Nephron progenitor cell (in vitro differentiated cells): Measurements from ENCODE around the gene SBF2.

Experiments
- DNase-seq: peaks from one replicate; pipeline ENCODE4 v3.0.0; 2021
- H3K27ac Mint-ChIP-seq: 2 replicates; pipeline ENCODE4 v1.8.0; 2021; ENCODE audit warnings: mild to moderate bottlenecking, moderate library complexity, mixed read lengths
- H3K27me3 Mint-ChIP-seq: 2 replicates; pipeline ENCODE4 v1.8.0; 2021; ENCODE audit warnings: mild to moderate bottlenecking, low read depth, mixed read lengths; ENCODE audit not compliant: poor library complexity
- H3K36me3 Mint-ChIP-seq: 2 replicates; pipeline ENCODE4 v1.8.0; 2021; ENCODE audit warnings: low read depth, mixed read lengths
- H3K4me1 Mint-ChIP-seq: 2 replicates; pipeline ENCODE4 v1.8.0; 2021; ENCODE audit warnings: mixed read lengths
- H3K4me3 Mint-ChIP-seq: 2 replicates; pipeline ENCODE4 v1.8.0; 2021; ENCODE audit warnings: mild to moderate bottlenecking, moderate library complexity, mixed read lengths
- H3K9me3 Mint-ChIP-seq: 2 replicates; pipeline ENCODE4 v1.8.0; 2021; ENCODE audit warnings: mild to moderate bottlenecking, moderate library complexity, mixed read lengths
- CTCF ChIP-seq: fragments of 200-600 bp; sonication (generic); IDR thresholded peaks from 2 replicates; pipeline ENCODE4 v1.5.0; 2021; ENCODE audit warnings: antibody characterized with exemption

The SBF2 gene

DNA sequence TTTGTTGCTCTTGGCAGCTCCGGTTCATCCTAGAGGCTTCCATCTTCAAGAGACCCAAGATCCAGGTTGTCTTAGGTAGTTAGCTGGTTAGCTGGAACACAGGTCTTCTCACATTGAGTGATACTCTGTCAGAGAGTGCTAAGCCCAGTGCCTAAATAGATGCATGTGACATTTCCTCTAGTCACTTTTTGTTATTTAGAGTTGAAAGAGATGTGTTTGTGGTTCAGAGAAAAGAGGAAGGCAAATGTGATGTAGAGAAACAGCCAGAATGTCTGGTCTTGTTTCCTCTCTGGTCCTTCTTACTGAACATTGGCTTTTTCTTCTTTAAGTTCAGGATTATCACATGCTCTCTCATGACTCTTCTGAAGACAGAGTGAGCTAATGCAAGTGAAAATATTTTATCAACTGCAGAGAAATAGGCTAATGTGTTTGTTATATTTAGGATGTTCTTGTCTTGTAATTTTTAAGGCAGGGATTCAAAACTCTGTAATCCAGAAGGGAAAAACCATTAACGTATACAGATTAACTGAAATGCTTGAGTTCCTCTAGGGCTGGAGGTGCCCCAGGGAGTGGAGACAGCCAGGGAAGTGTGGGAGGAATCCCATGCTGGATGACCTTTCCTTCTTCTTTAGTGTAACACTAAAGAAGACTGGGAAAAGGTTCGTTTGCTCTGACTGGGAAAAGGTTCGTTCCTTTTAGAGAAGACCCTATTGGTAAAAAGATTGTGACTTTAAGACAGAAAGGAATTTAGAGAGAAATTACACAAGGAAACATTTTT is 554.7 kb downstream of the SBF2 start:
- Mint-ChIP-seq H3K4me3 (no peak overlapping the region), H3K27me3 (no peaks in the 10 kb centered on the region), H3K27ac (peak overlapping the region; percentile 5), H3K36me3 (peaks cover 85% of the 10 kb centered on the region), H3K4me1 (peaks cover 14% of the 10 kb centered on the region), H3K9me3 (peaks cover 33% of the 10 kb centered on the region)
- DNase-seq = no peak
- no peak for TF ChIP-seq CTCF

- DNase-seq = no peak
- Mint-ChIP-seq H3K27ac (peak overlapping the region; percentile 5), H3K36me3 (peaks cover 85% of the 10 kb centered on the region), H3K4me1 (peaks cover 14% of the 10 kb centered on the region), H3K4me3 (no peak overlapping the region), H3K27me3 (no peaks in the 10 kb centered on the region), H3K9me3 (peaks cover 31% of the 10 kb centered on the region)
- TF ChIP-seq CTCF = no peak
Observed at GRCh38 chr11:9738707-9739106, 555.3 kb downstream of the SBF2 start.

DNA sequence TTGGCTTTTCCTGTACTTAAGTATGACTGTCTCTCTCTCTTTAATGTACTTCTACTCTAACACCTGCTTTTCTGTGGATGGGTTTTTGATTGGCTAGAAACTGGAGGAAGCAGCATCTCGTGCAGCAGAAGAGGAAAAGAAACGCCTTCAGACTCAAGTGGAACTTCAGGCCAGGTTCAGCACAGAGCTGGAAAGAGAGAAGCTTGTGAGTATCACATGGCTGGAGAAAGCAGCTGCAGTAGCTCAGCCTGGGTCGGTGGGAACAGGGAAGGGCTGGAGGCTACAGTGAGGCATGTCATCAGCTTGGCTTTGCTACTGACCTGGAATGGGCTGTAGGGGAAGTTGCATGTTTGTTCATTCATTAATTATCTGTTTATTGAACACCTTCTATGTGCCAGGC is 555.9 kb downstream of the SBF2 start:
- H3K27ac Mint-ChIP-seq = peak overlapping the region; percentile 44
- H3K4me3 Mint-ChIP-seq = no peak overlapping the region
- no peak for DNase-seq
- peaks cover 88% of the 10 kb centered on the region for H3K36me3 Mint-ChIP-seq
- TF ChIP-seq CTCF = no peak
- H3K9me3 Mint-ChIP-seq = peaks cover 28% of the 10 kb centered on the region
- H3K27me3 Mint-ChIP-seq = no peaks in the 10 kb centered on the region
- H3K4me1 Mint-ChIP-seq = peaks cover 14% of the 10 kb centered on the region

DNA sequence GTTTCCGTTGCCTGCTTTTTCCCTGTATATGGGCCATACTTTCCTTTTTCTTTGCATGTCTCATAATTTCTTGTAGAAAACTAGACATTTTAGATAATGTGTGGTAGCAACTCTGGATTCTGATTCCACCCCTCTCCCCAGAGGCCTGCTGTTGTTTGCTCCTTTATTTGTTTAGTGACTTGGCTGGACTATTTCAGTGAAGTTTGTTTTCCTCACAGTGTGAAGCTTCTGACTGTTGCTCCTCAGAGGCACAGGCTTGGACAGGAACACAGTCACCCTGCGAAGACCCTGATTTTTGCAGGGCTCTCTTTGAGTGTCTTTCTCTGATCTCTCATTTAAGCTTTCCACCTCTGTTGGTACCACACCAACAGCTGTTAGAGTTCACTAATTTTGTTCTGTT is 557.7 kb downstream of the SBF2 start:
- peaks cover 22% of the 10 kb centered on the region for H3K9me3 Mint-ChIP-seq
- H3K36me3 Mint-ChIP-seq = peaks cover 92% of the 10 kb centered on the region
- H3K27ac Mint-ChIP-seq = no peak overlapping the region
- no peak for TF ChIP-seq CTCF
- no peak for DNase-seq
- H3K4me1 Mint-ChIP-seq = peaks cover 14% of the 10 kb centered on the region
- no peaks in the 10 kb centered on the region for H3K27me3 Mint-ChIP-seq
- H3K4me3 Mint-ChIP-seq = no peak overlapping the region

DNA sequence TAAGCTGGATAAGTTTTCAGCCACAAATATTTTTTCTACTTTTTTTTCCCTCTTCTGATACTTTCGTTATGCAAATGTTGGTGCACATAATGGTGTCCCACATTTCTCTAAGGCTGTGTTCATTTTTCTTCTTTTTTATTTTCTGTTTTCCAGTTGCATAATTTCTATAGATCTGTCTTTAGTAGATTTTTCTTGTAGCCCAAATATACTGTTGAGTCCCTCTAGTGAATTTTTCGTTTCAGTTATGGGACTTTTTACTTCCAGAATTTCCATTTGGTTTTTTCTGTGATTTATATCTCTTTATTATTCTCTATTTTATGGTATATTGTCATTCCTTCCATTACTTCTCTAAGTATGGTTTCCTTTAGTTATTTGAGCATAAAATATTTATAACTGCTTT is 558.1 kb downstream of the SBF2 start:
- Mint-ChIP-seq H3K36me3 (peaks cover 90% of the 10 kb centered on the region), H3K27ac (no peak overlapping the region), H3K4me3 (no peak overlapping the region), H3K9me3 (peaks cover 21% of the 10 kb centered on the region), H3K4me1 (peaks cover 14% of the 10 kb centered on the region), H3K27me3 (no peaks in the 10 kb centered on the region)
- no peak for TF ChIP-seq CTCF
- DNase-seq = no peak

- DNase-seq = no peak
- Mint-ChIP-seq H3K36me3 (peaks cover 83% of the 10 kb centered on the region), H3K4me3 (no peak overlapping the region), H3K27ac (no peak overlapping the region), H3K9me3 (peaks cover 21% of the 10 kb centered on the region), H3K27me3 (no peaks in the 10 kb centered on the region), H3K4me1 (peaks cover 14% of the 10 kb centered on the region)
- TF ChIP-seq CTCF = no peak
Observed at GRCh38 chr11:9735236-9735635, 558.8 kb downstream of the SBF2 start.
